22Rv1 (cell line): ENCODE data around the gene LAMA5.

ENCODE experiments used
- H3K27ac ChIP-seq: fragments of 450-650 bp; 2 replicates; pipeline ENCODE4 v1.5.1; 2017
- ZFX ChIP-seq: fragments of 450-650 bp; IDR thresholded peaks from 2 replicates; pipeline ENCODE4 v1.6.1; 2017; ENCODE audit warnings: antibody characterized with exemption, borderline replicate concordance
- TF ChIP-seq, protein P1 (sequence below): fragments of 450-650 bp; IDR thresholded peaks from 2 replicates; pipeline ENCODE4 v1.5.1; 2017; ENCODE audit warnings: mild to moderate bottlenecking

Gene LAMA5

DNA sequence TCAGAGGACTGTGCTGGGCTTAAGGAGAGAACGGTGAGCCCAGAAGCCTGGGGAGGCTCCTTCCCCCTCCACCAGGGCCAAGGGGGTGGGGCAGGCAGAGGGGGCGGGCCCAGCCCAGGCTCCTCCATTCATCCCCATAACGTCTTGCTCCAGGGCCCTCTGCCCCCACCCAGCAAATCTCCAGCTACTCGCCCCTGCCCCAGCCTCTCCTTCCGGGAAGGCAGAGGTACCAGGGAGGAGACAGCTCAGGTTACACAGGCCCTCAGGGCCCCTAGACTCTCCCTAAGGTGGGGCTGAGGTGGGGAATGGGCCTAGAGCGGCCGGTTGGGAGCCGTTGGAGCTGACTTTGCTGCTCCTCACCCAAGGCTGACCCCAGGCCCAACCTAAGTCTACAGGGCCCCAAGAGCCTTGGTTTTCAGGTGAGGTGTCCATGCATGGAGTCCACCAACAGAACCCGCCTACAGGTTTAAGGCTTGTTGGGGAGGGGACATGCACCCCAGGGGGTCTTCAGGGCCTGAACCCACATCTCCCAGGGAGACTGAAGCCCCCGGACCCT, 1.2 kb downstream of the LAMA5 start:
- TF ChIP-seq, protein P1, sequence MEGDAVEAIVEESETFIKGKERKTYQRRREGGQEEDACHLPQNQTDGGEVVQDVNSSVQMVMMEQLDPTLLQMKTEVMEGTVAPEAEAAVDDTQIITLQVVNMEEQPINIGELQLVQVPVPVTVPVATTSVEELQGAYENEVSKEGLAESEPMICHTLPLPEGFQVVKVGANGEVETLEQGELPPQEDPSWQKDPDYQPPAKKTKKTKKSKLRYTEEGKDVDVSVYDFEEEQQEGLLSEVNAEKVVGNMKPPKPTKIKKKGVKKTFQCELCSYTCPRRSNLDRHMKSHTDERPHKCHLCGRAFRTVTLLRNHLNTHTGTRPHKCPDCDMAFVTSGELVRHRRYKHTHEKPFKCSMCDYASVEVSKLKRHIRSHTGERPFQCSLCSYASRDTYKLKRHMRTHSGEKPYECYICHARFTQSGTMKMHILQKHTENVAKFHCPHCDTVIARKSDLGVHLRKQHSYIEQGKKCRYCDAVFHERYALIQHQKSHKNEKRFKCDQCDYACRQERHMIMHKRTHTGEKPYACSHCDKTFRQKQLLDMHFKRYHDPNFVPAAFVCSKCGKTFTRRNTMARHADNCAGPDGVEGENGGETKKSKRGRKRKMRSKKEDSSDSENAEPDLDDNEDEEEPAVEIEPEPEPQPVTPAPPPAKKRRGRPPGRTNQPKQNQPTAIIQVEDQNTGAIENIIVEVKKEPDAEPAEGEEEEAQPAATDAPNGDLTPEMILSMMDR, result no peak
- no peak for TF ChIP-seq ZFX
- H3K27ac ChIP-seq, result peak overlapping the region; percentile 92

DNA sequence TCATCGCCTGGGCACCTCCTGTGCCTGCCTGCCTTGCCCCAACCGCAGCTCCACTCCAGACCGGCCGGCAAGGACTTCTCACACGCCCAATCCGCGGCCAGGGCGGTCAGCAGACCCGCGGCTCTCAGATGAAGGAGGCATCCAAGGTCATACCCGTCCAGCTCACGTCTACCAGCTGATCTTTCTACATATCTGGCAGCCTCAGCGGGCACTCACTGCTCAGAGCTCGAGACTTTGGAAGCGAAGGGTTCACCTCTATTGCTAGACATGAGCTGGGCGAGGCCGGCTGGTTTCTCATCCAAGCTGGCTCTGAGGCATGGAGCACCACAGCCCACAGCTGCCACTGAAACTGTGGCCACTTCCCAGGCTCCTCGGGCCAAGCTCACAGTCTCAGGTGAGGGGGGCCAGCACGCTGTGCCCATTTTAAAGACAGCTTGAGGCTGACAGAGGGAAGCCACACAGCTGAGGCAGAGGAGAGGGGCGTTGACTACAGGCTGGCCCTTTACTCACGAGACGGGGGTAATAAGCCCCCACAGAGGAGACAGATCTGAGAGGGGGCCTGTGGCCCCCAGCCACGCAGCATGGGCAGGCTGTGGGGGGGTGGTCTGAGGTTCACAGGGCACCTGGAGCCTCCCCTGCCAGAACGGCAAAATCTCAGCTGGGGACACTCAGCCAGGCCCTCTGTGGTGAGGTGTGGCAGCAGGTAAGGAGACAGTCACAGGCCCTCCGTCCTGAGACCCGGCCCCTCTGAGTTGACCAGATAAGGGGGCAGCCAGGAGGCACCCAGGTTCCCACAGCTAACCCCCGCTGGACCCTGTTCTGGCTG, 2.0 kb downstream of the LAMA5 start:
- H3K27ac ChIP-seq, result peak overlapping the region; percentile 92
- no peak for TF ChIP-seq ZFX
- TF ChIP-seq, protein P1, result no peak

DNA sequence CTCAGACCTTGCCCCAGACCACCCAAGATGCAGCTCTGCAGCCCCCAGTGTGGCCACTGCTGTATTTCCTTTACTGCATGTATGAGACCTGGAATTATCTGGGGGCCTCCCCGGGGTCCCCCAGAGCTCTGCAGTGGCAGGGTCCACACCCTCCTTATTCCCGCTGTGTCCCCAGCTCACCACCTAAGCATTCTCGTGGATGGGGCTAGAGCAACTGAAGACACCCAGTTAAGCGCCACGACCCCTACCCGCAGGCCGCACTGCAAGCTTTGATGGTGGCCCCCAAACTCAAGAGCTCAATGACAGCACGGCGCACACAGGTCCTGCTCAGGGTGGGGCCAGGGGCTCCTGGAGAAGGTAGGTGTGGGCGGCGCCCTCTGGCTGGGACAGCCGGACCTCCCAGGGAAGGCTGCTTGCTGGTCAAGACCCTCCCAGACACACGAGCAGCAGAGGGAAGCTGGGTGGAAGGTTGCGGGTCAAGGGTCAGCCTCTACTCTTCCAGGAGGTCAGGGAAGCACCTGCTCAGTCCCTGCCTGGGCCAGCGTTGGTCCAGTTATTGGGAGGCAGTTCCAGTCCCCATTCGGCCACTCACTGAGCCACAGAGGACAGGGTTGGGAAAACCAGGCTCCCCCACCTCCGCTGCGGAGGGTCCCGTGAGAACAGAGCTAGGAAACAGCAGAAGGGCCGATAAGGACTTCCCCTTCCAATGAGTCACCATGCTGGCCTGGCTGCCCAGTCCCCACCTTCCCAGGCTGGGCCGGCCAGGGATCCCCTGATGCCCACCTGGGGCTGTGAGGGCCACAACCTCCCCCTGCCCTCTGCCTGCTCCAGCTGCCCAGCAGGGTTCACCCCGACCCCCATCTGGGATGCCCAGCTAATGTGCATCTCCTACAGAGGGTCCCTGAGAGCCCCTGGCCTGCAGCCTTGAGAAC, 2.9 kb downstream of the LAMA5 start:
- no peak for TF ChIP-seq ZFX
- TF ChIP-seq, protein P1, result no peak
- no peak overlapping the region for H3K27ac ChIP-seq

DNA sequence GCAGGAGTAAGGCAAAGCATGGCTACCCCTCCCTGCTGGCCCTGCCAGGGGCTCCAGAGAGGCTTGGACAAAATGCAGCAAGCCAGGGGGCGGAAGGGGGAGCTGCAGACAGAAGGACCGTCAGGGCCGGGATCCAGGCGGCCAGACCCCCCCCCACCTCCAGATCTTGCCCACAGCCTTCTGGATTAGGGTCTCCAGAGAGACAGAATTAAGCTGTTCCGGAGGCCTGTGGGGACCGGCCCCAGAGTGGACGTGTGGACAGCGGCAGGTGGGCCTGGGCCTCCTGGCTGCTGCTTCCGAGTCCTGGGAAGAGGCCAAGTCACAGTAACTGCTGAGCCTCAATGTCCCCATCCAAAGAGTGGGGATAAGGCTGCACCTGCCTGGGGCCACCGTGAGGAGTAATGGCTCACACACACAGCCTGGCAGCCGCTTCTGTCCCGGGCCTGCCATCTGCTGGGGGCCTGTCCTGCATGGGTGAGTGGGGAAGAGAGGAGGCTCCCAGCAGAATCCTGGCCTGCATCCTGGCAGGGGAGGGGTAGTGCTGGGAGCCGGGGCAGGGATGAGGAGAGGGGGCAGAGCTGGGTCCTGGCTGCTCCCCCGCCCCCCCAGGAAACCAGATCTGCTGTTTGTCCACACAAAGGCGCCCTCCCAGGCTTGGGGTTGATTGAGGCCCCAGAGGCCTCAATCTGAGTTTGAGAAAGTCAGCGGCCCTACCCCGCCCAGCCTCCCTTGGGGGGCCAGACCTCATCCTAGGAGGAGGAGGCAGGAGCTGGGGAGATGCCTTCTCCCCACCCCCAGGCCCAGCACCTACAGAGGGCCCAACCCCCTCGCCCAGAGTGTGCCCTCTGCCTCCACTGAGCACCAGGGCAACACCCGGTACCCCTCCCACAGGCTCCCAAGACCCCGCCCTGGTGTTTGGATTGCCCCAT, 3.9 kb downstream of the LAMA5 start:
- H3K27ac ChIP-seq, result no peak overlapping the region
- no peak for TF ChIP-seq ZFX
- TF ChIP-seq, protein P1, result no peak

DNA sequence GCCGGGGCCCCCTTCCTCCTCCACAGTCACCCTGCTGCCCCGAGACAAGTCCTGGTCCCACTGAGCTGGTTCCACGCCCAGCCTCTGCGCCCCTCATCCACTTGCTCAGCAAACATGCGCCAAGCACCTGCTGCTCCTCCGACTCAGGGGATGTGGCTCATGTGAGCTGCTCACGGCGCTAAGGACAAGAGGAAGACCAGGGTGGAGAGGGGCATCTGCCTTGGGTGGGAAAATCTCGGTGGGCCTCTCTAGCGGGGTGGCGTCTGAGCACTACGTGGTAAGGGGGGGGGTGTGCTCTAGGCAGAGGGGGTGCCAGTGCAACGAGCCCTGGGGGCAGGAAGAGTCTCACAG, 4.5 kb downstream of the LAMA5 start:
- TF ChIP-seq ZFX, result no peak
- TF ChIP-seq, protein P1, result no peak
- H3K27ac ChIP-seq, result no peak overlapping the region

DNA sequence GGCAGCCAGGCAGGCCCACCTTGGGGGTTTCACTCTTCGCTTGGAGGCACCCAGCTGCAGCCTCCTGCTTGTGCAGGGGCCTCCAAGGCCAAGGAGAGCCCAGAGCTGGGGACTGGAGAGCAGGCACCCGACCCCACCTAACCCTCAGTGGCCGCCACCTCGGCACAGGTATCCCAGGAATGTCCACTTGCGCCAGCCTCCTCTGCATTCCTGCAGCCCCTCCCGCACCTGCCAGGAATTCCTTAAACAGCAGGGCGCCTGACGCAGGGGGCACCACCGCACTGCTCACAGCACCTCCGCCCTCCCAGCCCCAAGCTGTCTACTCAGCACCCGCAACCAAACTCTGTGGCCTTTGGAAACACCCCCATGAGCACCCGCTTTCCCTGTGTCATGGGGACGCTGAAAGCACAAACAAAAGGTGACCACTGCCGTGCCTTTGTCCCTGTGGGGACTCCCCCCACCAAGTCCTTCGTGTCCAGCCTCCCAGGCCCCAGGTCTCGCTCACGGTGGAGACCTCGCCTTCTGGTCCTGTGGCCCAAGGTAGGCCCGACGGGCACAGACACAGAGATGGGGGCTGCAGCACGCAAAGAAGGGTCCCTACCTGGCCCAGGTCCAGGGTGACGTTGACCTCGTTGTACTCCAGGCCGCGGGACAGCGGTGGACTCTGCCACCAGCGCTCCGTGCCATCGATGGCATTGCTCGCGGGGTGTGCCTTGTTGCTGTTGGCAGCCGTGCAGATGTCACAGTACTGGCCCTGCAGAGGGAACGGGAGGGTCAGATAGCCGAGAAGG, 5.1 kb downstream of the LAMA5 start:
- no peak overlapping the region for H3K27ac ChIP-seq

More for the DNA sequence above, 5.1 kb downstream of the LAMA5 start:
- no peak for TF ChIP-seq ZFX
- TF ChIP-seq, protein P1, result no peak
